Activated CD8-positive, alpha-beta memory T cell treated with anti-CD3 and anti-CD28 coated beads, Interleukin-2, amount 50 U/mL, for 48 hours (primary cell): Measurements from ENCODE around the gene SEC24C.
A peak's percentile ranks its signal among the peaks of the same experiment; 100 is the strongest.
"Not testable (repeated sequence)": the region's sequence is repeated elsewhere in the genome, so short reads cannot be mapped to it uniquely, and the experiment has no call there.

Experiments used
- DNase-seq: peaks from one replicate; pipeline ENCODE4 v3.0.0-alpha.2; 2020

The SEC24C gene

GRCh38 chr10:73731588-73732375 is 12.4 kb upstream of the SEC24C start:
- DNase-seq: no peak

- no peak for DNase-seq
Measured at GRCh38 chr10:73732426-73732825, 11.7 kb upstream of the SEC24C start.

- DNase-seq: no peak
Measured at GRCh38 chr10:73732931-73733623, 11.1 kb upstream of the SEC24C start.

- DNase-seq: no peak
Measured at GRCh38 chr10:73734028-73734720, 10.0 kb upstream of the SEC24C start.

- DNase-seq: no peak
Measured at GRCh38 chr10:73734796-73735305, 9.3 kb upstream of the SEC24C start.

GRCh38 chr10:73740501-73741254 is 3.5 kb upstream of the SEC24C start:
- DNase-seq: not testable (repeated sequence)

- DNase-seq: no peak
Measured at GRCh38 chr10:73742454-73742734, 1.8 kb upstream of the SEC24C start.

GRCh38 chr10:73743327-73743904 is 756 bp upstream of the SEC24C start:
- DNase-seq: no peak

GRCh38 chr10:73744664-73744975 is 448 bp downstream of the SEC24C start:
- peak; percentile 80 for DNase-seq

- peak; percentile 29 for DNase-seq
Measured at GRCh38 chr10:73746721-73747120, 2.5 kb downstream of the SEC24C start.

- no peak for DNase-seq
Measured at GRCh38 chr10:73750819-73751218, 6.6 kb downstream of the SEC24C start.

- no peak for DNase-seq
Measured at GRCh38 chr10:73756183-73756582, 12.0 kb downstream of the SEC24C start.

- no peak for DNase-seq
Measured at GRCh38 chr10:73758704-73759511, 14.7 kb downstream of the SEC24C start.

GRCh38 chr10:73759512-73760115 is 15.4 kb downstream of the SEC24C start:
- no peak for DNase-seq

GRCh38 chr10:73761781-73762180 is 17.6 kb downstream of the SEC24C start:
- DNase-seq: no peak

GRCh38 chr10:73762915-73763314 is 18.7 kb downstream of the SEC24C start:
- no peak for DNase-seq

GRCh38 chr10:73763343-73763742 is 19.2 kb downstream of the SEC24C start:
- DNase-seq: no peak

GRCh38 chr10:73765066-73765465 is 20.9 kb downstream of the SEC24C start:
- no peak for DNase-seq

GRCh38 chr10:73768881-73769280 is 24.7 kb downstream of the SEC24C start:
- DNase-seq: peak; percentile 65

GRCh38 chr10:73769396-73769795 is 25.2 kb downstream of the SEC24C start:
- DNase-seq: no peak

- peak; percentile 68 for DNase-seq
Measured at GRCh38 chr10:73771722-73772280, 27.6 kb downstream of the SEC24C start.
